ENCODE data around the gene TRIM54. TPM values are rescaled to one million over a fixed set of nuclear protein-coding genes. Genes with fewer than 3 reads are reported as not detected.

TRIM54 gene
- total RNA-seq, result 10.4 TPM

GRCh38 chr2:27281855-27282559, at the start of gene TRIM54:
TSS of gene TRIM54 (plus strand) at chr2:27282429. CDS start at chr2:27282732, 303 bp downstream.

GRCh38 chr2:27262379-27263286, 19.6 kb upstream of the TRIM54 start, which contains the start of gene SLC30A3:
TSS of gene SLC30A3 (minus strand) at chr2:27263047. CDS start at chr2:27262906, 141 bp downstream.

GRCh38 chr2:27275211-27276150, 6.7 kb upstream of the TRIM54 start, which contains the start of gene DNAJC5G:
TSS of gene DNAJC5G (plus strand) at chr2:27275433. CDS start at chr2:27276729, 1,296 bp downstream.

GRCh38 chr2:27308359-27308881, 26.2 kb downstream of the TRIM54 start, which contains the start of gene UCN:
TSS of gene UCN (minus strand) at chr2:27308445. CDS start at chr2:27307895, 550 bp downstream.

GRCh38 chr2:27322766-27323595, 40.8 kb downstream of the TRIM54 start, which contains the start of gene MPV17:
TSS of gene MPV17 (minus strand) at chr2:27323097. CDS start at chr2:27322517, 580 bp downstream.

GRCh38 chr2:27356382-27357181, 74.4 kb downstream of the TRIM54 start, which contains the start of gene GTF3C2:
TSS of gene GTF3C2 (minus strand) at chr2:27356764. CDS start at chr2:27343554, 13,210 bp downstream.

Other genes starting within 250 kb of the TRIM54 start
- 33.5 TPM for gene TMEM214, start 249.5 kb upstream of the TRIM54 start, total RNA-seq
- 31.6 TPM for gene AGBL5, start 230.8 kb upstream of the TRIM54 start, total RNA-seq
- gene OST4, start 210.8 kb upstream of the TRIM54 start, total RNA-seq, result 166 TPM
- gene EMILIN1, start 203.8 kb upstream of the TRIM54 start, total RNA-seq, result 164 TPM
- 18.2 TPM for gene KHK, start 195.7 kb upstream of the TRIM54 start, total RNA-seq
- 3.6 TPM for gene CGREF1, start 163.3 kb upstream of the TRIM54 start, total RNA-seq
- 0.47 TPM for gene ABHD1, start 158.6 kb upstream of the TRIM54 start, total RNA-seq
- 27.2 TPM for gene PREB, start 147.8 kb upstream of the TRIM54 start, total RNA-seq
- gene PRR30, start 143.0 kb upstream of the TRIM54 start, total RNA-seq, result not detected
- gene TCF23, start 133.4 kb upstream of the TRIM54 start, total RNA-seq, result 0.35 TPM
- 146 TPM for gene ATRAID, start 70.4 kb upstream of the TRIM54 start, total RNA-seq
- 31.8 TPM for gene SLC5A6, start 70.2 kb upstream of the TRIM54 start, total RNA-seq
- gene CAD, start 65.1 kb upstream of the TRIM54 start, total RNA-seq, result 52.7 TPM
- gene SLC30A3, start 19.4 kb upstream of the TRIM54 start, total RNA-seq, result 2.2 TPM
- 0.12 TPM for gene DNAJC5G, start 7.0 kb upstream of the TRIM54 start, total RNA-seq
- 2.5 TPM for gene UCN, start 26.0 kb downstream of the TRIM54 start, total RNA-seq
- 36.4 TPM for gene MPV17, start 40.7 kb downstream of the TRIM54 start, total RNA-seq
- 47.6 TPM for gene GTF3C2, start 74.3 kb downstream of the TRIM54 start, total RNA-seq
- gene EIF2B4, start 87.9 kb downstream of the TRIM54 start, total RNA-seq, result 18.6 TPM
- 75.7 TPM for gene SNX17, start 88.2 kb downstream of the TRIM54 start, total RNA-seq
- gene ZNF513, start 98.3 kb downstream of the TRIM54 start, total RNA-seq, result 14.4 TPM
- 52.4 TPM for gene PPM1G, start 127.2 kb downstream of the TRIM54 start, total RNA-seq
- 82.8 TPM for gene NRBP1, start 146.2 kb downstream of the TRIM54 start, total RNA-seq
- gene KRTCAP3, start 160.0 kb downstream of the TRIM54 start, total RNA-seq, result 1.1 TPM
- gene IFT172, start 207.3 kb downstream of the TRIM54 start, total RNA-seq, result 51.2 TPM
- gene FNDC4, start 212.8 kb downstream of the TRIM54 start, total RNA-seq, result 6.8 TPM
- 0.12 TPM for gene GCKR, start 214.4 kb downstream of the TRIM54 start, total RNA-seq

Data from metanephros (tissue), 1 donor.